Measurements from ENCODE around the gene TSPAN17.

DNA sequence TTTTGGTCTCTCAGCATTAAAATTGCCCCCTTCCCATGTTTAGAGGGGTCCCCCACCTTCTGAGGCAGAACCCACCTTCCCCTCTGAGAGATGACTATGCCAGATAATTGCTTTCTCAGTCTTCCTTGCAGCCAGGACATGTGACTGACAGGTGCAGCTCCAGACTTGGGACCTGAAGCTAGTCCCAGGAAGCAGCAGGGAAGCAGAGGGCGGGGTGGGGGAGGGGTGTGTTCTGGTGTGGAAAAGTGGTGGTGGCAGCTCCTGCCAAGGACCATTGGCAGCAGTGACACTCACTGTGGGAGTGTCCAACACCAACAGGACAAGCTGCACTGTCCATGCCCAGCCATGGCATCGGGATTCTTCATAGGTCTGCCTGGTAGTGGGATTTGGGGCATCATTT, 14.5 kb upstream of the TSPAN17 start:
- TF ChIP-seq, protein P1, sequence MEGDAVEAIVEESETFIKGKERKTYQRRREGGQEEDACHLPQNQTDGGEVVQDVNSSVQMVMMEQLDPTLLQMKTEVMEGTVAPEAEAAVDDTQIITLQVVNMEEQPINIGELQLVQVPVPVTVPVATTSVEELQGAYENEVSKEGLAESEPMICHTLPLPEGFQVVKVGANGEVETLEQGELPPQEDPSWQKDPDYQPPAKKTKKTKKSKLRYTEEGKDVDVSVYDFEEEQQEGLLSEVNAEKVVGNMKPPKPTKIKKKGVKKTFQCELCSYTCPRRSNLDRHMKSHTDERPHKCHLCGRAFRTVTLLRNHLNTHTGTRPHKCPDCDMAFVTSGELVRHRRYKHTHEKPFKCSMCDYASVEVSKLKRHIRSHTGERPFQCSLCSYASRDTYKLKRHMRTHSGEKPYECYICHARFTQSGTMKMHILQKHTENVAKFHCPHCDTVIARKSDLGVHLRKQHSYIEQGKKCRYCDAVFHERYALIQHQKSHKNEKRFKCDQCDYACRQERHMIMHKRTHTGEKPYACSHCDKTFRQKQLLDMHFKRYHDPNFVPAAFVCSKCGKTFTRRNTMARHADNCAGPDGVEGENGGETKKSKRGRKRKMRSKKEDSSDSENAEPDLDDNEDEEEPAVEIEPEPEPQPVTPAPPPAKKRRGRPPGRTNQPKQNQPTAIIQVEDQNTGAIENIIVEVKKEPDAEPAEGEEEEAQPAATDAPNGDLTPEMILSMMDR (conservative IDR thresholded peaks at IDR 0.05): no peak
- TF ChIP-seq ZFX (IDR thresholded peaks at IDR 0.05): no peak
